AG04449 (cell line): ENCODE data around the gene CCDC68.

Experiments
- CTCF ChIA-PET: fragments of 350-600 bp; formaldehyde crosslinking; extraction: SDS; loops from one replicate; lab custom pipeline; 2021; ENCODE audit warnings: antibody characterized with exemption; lab: Yijun Ruan, JAX
- POLR2A ChIA-PET: fragments of 400-600, 350-600 bp; formaldehyde crosslinking; extraction: SDS; loops from one replicate; lab custom pipeline; 2020; ENCODE audit warnings: antibody characterized with exemption, inconsistent platforms; lab: Yijun Ruan, JAX
- DNase-seq: peaks from one replicate; pipeline ENCODE4 v3.0.0-alpha.2; 2010; ENCODE audit warnings: low read depth, low spot score
- H3K4me3 ChIP-seq: 2 replicates; pipeline ENCODE4 v1.5.1; 2011; ENCODE audit warnings: low read depth, mild to moderate bottlenecking, control low read depth, low read length
- CTCF ChIP-seq: IDR thresholded peaks from one replicate; pipeline ENCODE4 v1.5.1; 2011; ENCODE audit warnings: mild to moderate bottlenecking, moderate library complexity, low read length, control low read depth, inconsistent platforms; ENCODE audit not compliant: insufficient read depth; ENCODE audit errors: missing control alignments

The CCDC68 gene

DNA sequence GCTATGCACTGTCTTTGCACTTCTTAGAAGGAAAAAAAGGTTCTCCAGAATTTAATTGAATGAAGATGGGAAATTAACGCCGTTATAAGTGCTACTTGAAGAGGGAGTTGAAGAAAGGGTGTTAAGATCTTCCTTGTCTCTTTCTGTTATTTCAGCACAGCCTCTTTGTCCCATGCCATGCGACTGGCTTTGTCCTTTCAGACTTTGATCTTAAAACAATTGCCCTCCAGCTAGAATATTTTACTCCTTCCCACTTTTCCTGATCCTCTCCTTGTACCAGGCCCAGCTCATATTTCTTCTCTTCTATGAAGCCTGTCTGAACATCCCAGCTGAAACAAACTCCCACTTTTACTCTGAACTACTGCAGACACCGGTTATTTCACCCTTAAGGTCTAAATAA is 79.6 kb downstream of the CCDC68 start:
- H3K4me3 ChIP-seq: no peak overlapping the region
- DNase-seq: no peak
- no peak for TF ChIP-seq CTCF
- ChIA-PET POLR2A (no interaction called here), CTCF (no interaction called here)

DNA sequence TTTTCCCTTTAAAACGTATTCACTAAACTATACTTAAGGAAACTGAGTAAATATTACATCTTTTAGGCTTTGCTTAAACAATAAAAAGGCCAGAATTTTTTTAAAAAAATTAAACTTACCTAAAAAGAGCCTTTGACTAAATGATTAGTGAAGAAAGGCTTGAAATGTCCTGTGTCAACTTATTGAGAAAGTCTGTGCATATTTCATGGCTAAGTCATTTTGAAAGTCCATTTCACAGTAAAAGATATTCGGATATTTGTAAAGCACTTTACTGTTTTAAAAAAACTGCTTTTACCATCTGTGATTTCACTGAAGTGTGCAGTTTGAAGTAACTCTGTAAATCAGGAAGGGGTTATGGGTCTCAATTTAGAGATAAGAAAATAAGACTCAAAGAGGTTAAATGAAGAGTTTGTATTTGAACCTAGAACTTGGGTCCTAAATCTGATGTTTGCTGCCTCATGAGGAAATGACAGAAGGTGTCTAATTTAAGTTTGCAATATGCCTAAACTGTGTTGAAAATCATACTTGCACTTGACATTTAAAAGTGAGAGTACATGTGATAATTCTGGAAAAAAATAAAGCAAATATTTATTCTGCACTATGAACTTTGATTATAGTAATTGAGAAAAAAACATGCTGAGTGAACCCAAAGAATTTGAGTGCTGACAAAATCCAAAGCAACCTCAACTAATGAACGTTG is 80.5 kb downstream of the CCDC68 start:
- CTCF ChIA-PET: no interaction called here
- POLR2A ChIA-PET: no interaction called here
- H3K4me3 ChIP-seq: no peak overlapping the region
- no peak for TF ChIP-seq CTCF
- DNase-seq: no peak

GRCh38 chr18:54878159-54878622 is 81.1 kb downstream of the CCDC68 start:
- POLR2A ChIA-PET: no interaction called here
- DNase-seq: no peak
- no peak for TF ChIP-seq CTCF
- CTCF ChIA-PET: interaction anchor here (0.6 kb wide), 1 partner anchor 105 kb away, joined by 3 read pairs; no protein-coding TSS in a partner anchor
- no peak overlapping the region for H3K4me3 ChIP-seq

GRCh38 chr18:54877076-54877475 is 82.2 kb downstream of the CCDC68 start:
- DNase-seq: no peak
- H3K4me3 ChIP-seq: no peak overlapping the region
- ChIA-PET CTCF (no interaction called here), POLR2A (no interaction called here)
- TF ChIP-seq CTCF: no peak

GRCh38 chr18:54875063-54875462 is 84.2 kb downstream of the CCDC68 start:
- CTCF ChIA-PET: no interaction called here
- TF ChIP-seq CTCF: no peak
- DNase-seq: no peak
- H3K4me3 ChIP-seq: no peak overlapping the region
- POLR2A ChIA-PET: no interaction called here

DNA sequence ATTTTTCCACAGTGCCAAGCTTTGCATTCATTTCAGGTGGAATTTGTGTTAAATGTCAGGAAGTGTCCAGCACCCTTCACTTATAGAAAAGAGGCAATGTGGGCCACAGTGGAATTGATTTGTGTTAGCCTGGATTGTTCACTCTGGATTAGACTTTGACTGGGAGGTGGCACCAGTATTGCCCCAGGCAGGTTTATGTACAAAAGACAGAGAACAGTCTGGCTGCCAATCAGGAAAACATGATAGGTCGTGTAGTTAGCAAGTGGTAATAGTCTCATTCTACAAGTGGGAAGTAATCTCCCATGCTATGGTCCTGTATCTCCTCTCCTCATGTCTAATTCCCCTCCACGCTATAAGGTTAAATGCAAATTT is 85.4 kb downstream of the CCDC68 start:
- ChIA-PET CTCF (interaction anchor here (0.9 kb wide), 1 partner anchor 203 kb away, joined by 3 read pairs; no protein-coding TSS in a partner anchor), POLR2A (no interaction called here)
- no peak overlapping the region for H3K4me3 ChIP-seq
- TF ChIP-seq CTCF: no peak
- DNase-seq: no peak
